Esophagus muscularis mucosa (tissue), 4 donors: ENCODE data around the gene SCARF1. TPM values are rescaled to one million over a fixed set of nuclear protein-coding genes. Genes with fewer than 3 reads are reported as not detected.

Experiments
- DNase-seq: peaks from one replicate; pipeline ENCODE4 v3.0.0-alpha.2; 2017; ENCODE audit errors: extremely low spot score
- H3K27ac ChIP-seq, 4 donors: fragments of 200-600 bp; sonication (generic); replicated peaks in 1 of 4; 1 replicate in 3 of 4; 2 replicates in 1 of 4; pipeline ENCODE4 v1.5.1; 2016 to 2019; ENCODE audit warnings: mild to moderate bottlenecking in 1 of 4
- H3K27me3 ChIP-seq, 4 donors: fragments of 200-600 bp; sonication (generic); one replicate each; pipeline versions ENCODE4 v1.5.1 to v1.6.0; 2016 to 2019
- H3K36me3 ChIP-seq, 4 donors: fragments of 200-600 bp; sonication (generic); one replicate each; pipeline ENCODE4 v1.5.1; 2016 to 2019
- H3K4me1 ChIP-seq, 4 donors: fragments of 200-600 bp; sonication (generic); one replicate each; pipeline ENCODE4 v1.5.1; 2016 to 2019
- H3K4me3 ChIP-seq, 4 donors: fragments of 200-600 bp; sonication (generic); 1 replicate in 2 of 4; 2 replicates in 2 of 4; pipeline ENCODE4 v1.5.1; 2016 to 2019; ENCODE audit warnings: mild to moderate bottlenecking in 4 of 4, moderate library complexity in 1 of 4
- H3K9me3 ChIP-seq, 4 donors: fragments of 200-600 bp; sonication (generic); 1 replicate in 3 of 4; 2 replicates in 1 of 4; pipeline ENCODE4 v1.5.1; 2016 to 2019
- CTCF ChIP-seq, 3 experiments: fragments of 200-600 bp in 2 of 3; fragments of 450-650 bp in 1 of 3; sonication (generic) in 2 of 3; IDR thresholded peaks; one replicate each; pipeline ENCODE4 v1.5.1; 2017 to 2019; ENCODE audit warnings: antibody characterized with exemption in 3 of 3, mild to moderate bottlenecking in 2 of 3, moderate library complexity in 1 of 3
- EP300 ChIP-seq: sonication (generic); formaldehyde crosslinking; IDR thresholded peaks from one replicate; pipeline ENCODE4 v1.6.1; 2017; ENCODE audit warnings: antibody characterized with exemption
- POLR2A ChIP-seq: fragments of 450-650 bp; IDR thresholded peaks from one replicate; pipeline ENCODE4 v1.6.1; 2017; ENCODE audit warnings: antibody characterized with exemption, moderate library complexity, mild to moderate bottlenecking, low read depth
- POLR2AphosphoS5 ChIP-seq, 2 donors: sonication (generic); formaldehyde crosslinking; IDR thresholded peaks; one replicate each; pipeline ENCODE4 v1.6.1; 2017; ENCODE audit warnings: antibody characterized with exemption in 2 of 2
- WGBS: methylation state at CpG from one replicate; pipeline ENCODE4 v1.1.5; 2018; 5-methylcytosine and 5-hydroxymethylcytosine counted together
- intact Hi-C: fragments of 100-400 bp; cut with DNase I; formaldehyde crosslinking; loops from one replicate; pipeline ENCODE4 v1.15.1; 2023
- total RNA-seq, 4 donors: library from RNA; depleted of rRNA; stranded (reverse); fragments of >200 nt; gene quantifications; one replicate each; pipeline versions ENCODE4 v1.1.0 to v1.2.1, GENCODE V29; 2016

Gene SCARF1
- total RNA-seq, 4 donors from 2014 or later: 6.2 to 19.8 (median 12.8) TPM

GRCh38 chr17:1608676-1609075 lies 36.9 kb downstream of the SCARF1 start:
- DNase-seq: no peak
- H3K4me3 ChIP-seq: no peak overlapping the region
- 88% methylated on average over 6 of the region's 7 CpGs for WGBS

GRCh38 chr17:1607971-1608320 lies 37.6 kb downstream of the SCARF1 start:
- Histone ChIP-seq H3K9me3 (no peaks in the 10 kb centered on the region), H3K27me3 (no peaks in the 10 kb centered on the region), H3K4me1 (peaks cover 0 to 29% (median 16%) of the 10 kb centered on the region in 4 donors), H3K4me3 (no peak overlapping the region), H3K36me3 (peaks cover 0 to 13% (median 9%) of the 10 kb centered on the region in 4 donors), H3K27ac (peak overlapping the region in 3 of 4 donors; percentile 41 to 65 (median 44))
- intact Hi-C loops: no loop called here
- TF ChIP-seq POLR2AphosphoS5 (IDR thresholded peaks at IDR 0.05) (no peak), CTCF (IDR thresholded peaks at IDR 0.05) (no peak), POLR2A (no peak), EP300 (no peak)
- 90% methylated on average over 5 of the region's 5 CpGs for WGBS
- DNase-seq: no peak

More at GRCh38 chr17:1608676-1609075, 36.9 kb downstream of the SCARF1 start:
- Histone ChIP-seq H3K27me3 (no peaks in the 10 kb centered on the region), H3K27ac (no peak overlapping the region), H3K36me3 (peaks cover 0 to 20% (median 13%) of the 10 kb centered on the region in 4 donors), H3K9me3 (no peaks in the 10 kb centered on the region), H3K4me1 (peaks cover 0 to 30% (median 16%) of the 10 kb centered on the region in 4 donors)
- intact Hi-C loops: no loop called here
- TF ChIP-seq EP300 (no peak), CTCF (IDR thresholded peaks at IDR 0.05) (no peak), POLR2AphosphoS5 (IDR thresholded peaks at IDR 0.05) (no peak), POLR2A (no peak)

GRCh38 chr17:1606352-1606985 lies 39.1 kb downstream of the SCARF1 start:
- Histone ChIP-seq H3K4me3 (no peak overlapping the region), H3K4me1 (peaks cover 0 to 23% (median 16%) of the 10 kb centered on the region in 4 donors), H3K9me3 (no peaks in the 10 kb centered on the region), H3K36me3 (peaks cover 0 to 5% (median under 1%) of the 10 kb centered on the region in 4 donors), H3K27me3 (no peaks in the 10 kb centered on the region), H3K27ac (peak overlapping the region; percentile 12 to 65 (median 48))
- intact Hi-C loops: no loop called here
- no peak for TF ChIP-seq CTCF (IDR thresholded peaks at IDR 0.05)
- no peak for DNase-seq
- 75% methylated on average over 8 of the region's 26 CpGs for WGBS

- intact Hi-C loops: no loop called here
- no peak for TF ChIP-seq POLR2AphosphoS5 (IDR thresholded peaks at IDR 0.05)
- TF ChIP-seq EP300: no peak
- TF ChIP-seq POLR2A: no peak
- TF ChIP-seq CTCF (IDR thresholded peaks at IDR 0.05): no peak
- Histone ChIP-seq H3K9me3 (no peaks in the 10 kb centered on the region), H3K36me3 (peaks cover 0 to 6% (median 2%) of the 10 kb centered on the region in 4 donors), H3K4me1 (peaks cover 0 to 23% (median 16%) of the 10 kb centered on the region in 4 donors), H3K4me3 (no peak overlapping the region), H3K27me3 (no peaks in the 10 kb centered on the region), H3K27ac (no peak overlapping the region)
- 89% methylated on average over 16 of the region's 19 CpGs for WGBS
- DNase-seq: no peak
Measured at GRCh38 chr17:1605681-1606351, 39.7 kb downstream of the SCARF1 start.
